ENCODE measurements around the gene RAB12. TPM values are rescaled to one million over a fixed set of nuclear protein-coding genes. Genes with fewer than 3 reads are reported as not detected.

RAB12 gene
- polyA plus RNA-seq, 1 donor from 2014 or later = 102 TPM

DNA sequence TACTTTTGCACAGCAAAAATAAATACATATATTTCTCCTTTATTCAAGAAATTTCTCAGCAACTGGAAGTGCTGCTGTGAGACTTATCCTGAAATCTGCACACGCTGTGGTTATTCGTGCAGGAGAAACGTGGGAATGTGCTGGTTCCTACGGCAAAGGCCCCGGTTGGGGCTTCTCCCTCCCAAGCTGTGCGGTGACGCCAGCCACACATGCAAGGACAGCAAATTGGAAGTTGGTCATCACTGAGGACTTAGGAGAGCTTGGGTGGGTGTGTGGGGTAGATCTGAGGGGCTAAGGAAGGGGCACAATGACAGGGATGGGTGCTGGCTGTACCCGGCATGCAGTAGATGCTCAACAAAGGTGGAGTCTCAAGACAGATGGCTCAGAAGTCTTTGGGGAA lies 79.6 kb downstream of the RAB12 start:
- H3K79me2 ChIP-seq (replicated peaks; ENCODE audit: insufficient read depth, low read length) = no peaks in the 10 kb centered on the region
- H3K27ac ChIP-seq (ENCODE audit: low read length) = no peak overlapping the region
- no peaks in the 10 kb centered on the region for H4K20me1 ChIP-seq (ENCODE audit: insufficient read depth)
- no peak overlapping the region for H3K4me2 ChIP-seq (ENCODE audit: low read length)
- H3K27me3 ChIP-seq (ENCODE audit: insufficient read depth, low read depth, low read length) = no peaks in the 10 kb centered on the region
- no peak for TF ChIP-seq POLR2AphosphoS5 (IDR thresholded peaks at IDR 0.05)
- TF ChIP-seq RAD21 (conservative IDR thresholded peaks at IDR 0.05) = no peak
- no peak for TF ChIP-seq EP300 (conservative IDR thresholded peaks at IDR 0.05; ENCODE audit: poor library complexity, severe bottlenecking)
- TF ChIP-seq SMC3 (conservative IDR thresholded peaks at IDR 0.05; ENCODE audit: poor library complexity) = no peak
- TF ChIP-seq REST (IDR thresholded peaks at IDR 0.05; ENCODE audit: borderline replicate concordance) = no peak
- TF ChIP-seq TAF1 (IDR thresholded peaks at IDR 0.05; ENCODE audit: low read depth) = no peak
- no peak for TF ChIP-seq MXI1 (conservative IDR thresholded peaks at IDR 0.05; ENCODE audit: poor library complexity, severe bottlenecking)
- TF ChIP-seq CTCF (IDR thresholded peaks at IDR 0.05; ENCODE audit: poor library complexity, severe bottlenecking) = no peak
- TF ChIP-seq EZH2 (IDR thresholded peaks at IDR 0.05; ENCODE audit: borderline replicate concordance, insufficient read depth, low read length, poor library complexity, severe bottlenecking) = no peak
- H3K9me3 ChIP-seq (ENCODE audit: low read length) = no peaks in the 10 kb centered on the region
- no peak overlapping the region for H2AFZ ChIP-seq (ENCODE audit: low read depth, low read length)
- no peaks in the 10 kb centered on the region for H3K9me2 ChIP-seq (ENCODE audit: insufficient read depth, low read length)
- no peaks in the 10 kb centered on the region for H3F3A ChIP-seq (ENCODE audit: insufficient read depth, low read length, poor library complexity, severe bottlenecking)
- H3K9ac ChIP-seq (ENCODE audit: low read length) = no peak overlapping the region
- no peak overlapping the region for H3K4me3 ChIP-seq (ENCODE audit: low read length)
- H3K36me3 ChIP-seq (ENCODE audit: insufficient read depth, low read length) = no peaks in the 10 kb centered on the region

Other genes with a start within 250 kb of the RAB12 start
- 20.8 and 23.1 TPM in 2 replicates for gene MTCL1, start 96.1 kb downstream of the RAB12 start, polyA plus RNA-seq